Heart left ventricle (tissue), 16 donors: ENCODE results near the gene PPP2R5D. TPM values are rescaled to one million over a fixed set of nuclear protein-coding genes. Genes with fewer than 3 reads are reported as not detected.
"Not testable (repeated sequence)": the region's sequence is repeated elsewhere in the genome, so short reads cannot be mapped to it uniquely, and the experiment has no call there.

Source experiments
- ATAC-seq, 4 donors: fragments of 200-7000 bp; cut with Tn5 transposase; one replicate each; pipeline ENCODE4 v1.9.1; 2020 to 2022; ENCODE audit warnings: moderate library complexity in 4 of 4, mild to moderate bottlenecking in 3 of 4, moderate number of reproducible peaks in 1 of 4
- DNase-seq, 5 donors: peaks; one replicate each; pipeline ENCODE4 v3.0.0-alpha.2; 2020
- H3K27ac ChIP-seq, 12 donors: fragments of 200-600 bp; sonication (generic) in 4 of 12; one replicate each; pipeline versions ENCODE4 v1.5.0 to v1.8.0; 2016 to 2022; ENCODE audit warnings: mild to moderate bottlenecking in 2 of 12
- H3K27me3 ChIP-seq, 9 donors: fragments of 200-600 bp; sonication (generic) in 2 of 9; one replicate each; pipeline versions ENCODE4 v1.5.1 to v1.8.0; 2016 to 2022; ENCODE audit warnings: mild to moderate bottlenecking in 3 of 9
- H3K36me3 ChIP-seq, 9 donors: fragments of 200-600 bp; sonication (generic) in 2 of 9; one replicate each; pipeline versions ENCODE4 v1.5.0 to v1.8.0; 2018 to 2022; ENCODE audit warnings: mild to moderate bottlenecking in 2 of 9
- H3K4me1 ChIP-seq, 12 donors: fragments of 200-600 bp; sonication (generic) in 4 of 12; one replicate each; pipeline versions ENCODE4 v1.5.0 to v1.8.0; 2016 to 2022; ENCODE audit warnings: mild to moderate bottlenecking in 3 of 12
- H3K4me3 ChIP-seq, 12 donors: fragments of 200-600 bp; sonication (generic) in 4 of 12; one replicate each; pipeline versions ENCODE4 v1.5.0 to v1.8.0; 2017 to 2022; ENCODE audit warnings: mild to moderate bottlenecking in 9 of 12, moderate library complexity in 4 of 12
- H3K9me3 ChIP-seq, 12 donors: fragments of 200-600 bp; sonication (generic) in 4 of 12; one replicate each; pipeline versions ENCODE4 v1.5.0 to v1.8.0; 2016 to 2022; ENCODE audit warnings: mild to moderate bottlenecking in 1 of 12
- CTCF ChIP-seq, 12 donors: fragments of 200-600 bp; sonication (generic) in 4 of 12; IDR thresholded peaks; one replicate each; pipeline versions ENCODE4 v1.5.0 to v1.8.0; 2018 to 2022; ENCODE audit warnings: antibody characterized with exemption in 12 of 12, mild to moderate bottlenecking in 5 of 12
- POLR2A ChIP-seq, 2 donors: fragments of 450-650 bp; IDR thresholded peaks; one replicate each; pipeline ENCODE4 v1.6.1; 2017; ENCODE audit warnings: antibody characterized with exemption in 2 of 2, mild to moderate bottlenecking in 2 of 2, moderate library complexity in 2 of 2
- WGBS, 4 donors: extraction: QIAGEN DNeasy Blood & Tissue Kit in 2 of 4; methylation state at CpG; one replicate each; pipeline versions ENCODE4 v1.1.5 to v1.1.7; 2013 to 2018; 5-methylcytosine and 5-hydroxymethylcytosine counted together
- intact Hi-C, 10 donors: fragments of 100-400 bp; cut with DNase I; formaldehyde crosslinking; loops; one replicate each; pipeline versions ENCODE4 v1.11.1 to v1.14.2; 2022
- polyA plus RNA-seq, 2 donors: library from polyadenylated mRNA; stranded (reverse); fragments of 200-250 nt; gene quantifications; one replicate each; pipeline ENCODE4 v1.2.3, GENCODE V29; 2013
- total RNA-seq, 9 donors: library from RNA; depleted of rRNA in 2 of 9; stranded (reverse); fragments of >200 nt in 2 of 9; fragmentation: NEBNext Ultra II Directional in 3 of 9; extraction: Animal tissue kit (Norgen Biotek cat#: 25700) in 3 of 9; gene quantifications; one replicate each; pipeline versions ENCODE4 v1.1.0 to v1.2.4, GENCODE V29; 2016 to 2023
- donor health status: ischemic (EF 13 %, LVEDD 7.1; RV severe dilation, severe dysfunction).
- donor health status: healthy with polysubstance abuse.
- donor health status: DM: no; HTN: yes; CAD: no.
- donor health status: DM: no; HTN: no; CAD: no.
- donor health status: ischemic (EF 25% LVEDD 6.9; RV normal size, moderate dysfunction).
- donor health status: ischemic (EF 25% LVEDD 5.7; RV mildly dilated, moderate dysfunction).
- donor health status: healthy.
- donor health status: DM: yes; HTN: yes; CAD: no.
- donor health status: ischemic (EF 35%, LVEDD 5.7; RV mildly dilated, moderate dysfunction).
- donor health status: nonischemic (EF 11% LVEDD 7.7; RV severe dilation, severe dysfunction).
- donor health status: DM: yes; HTN: yes; CAD: no.
- donor health status: PGD.
- donor health status: ischemic (EF 29% LVEDD 5.4; RV normal size, mild dysfunction).
- donor health status: nonischemic (EF 23%, LVEDD 6.1; RV moderate dilation, normal function).

PPP2R5D gene
- total and polyA plus RNA-seq, 11 donors: 21.4 to 51.3 (median 35.1) TPM

GRCh38 chr6:42940493-42941045 lies 43.8 kb upstream of the PPP2R5D start:
- Histone ChIP-seq H3K36me3 (peaks cover 0 to 87% (median 44%) of the 10 kb centered on the region in 9 donors), H3K27me3 (no peaks in the 10 kb centered on the region), H3K27ac (no peak overlapping the region), H3K9me3 (no peaks in the 10 kb centered on the region), H3K4me1 (peaks cover 0 to 10% (median 0%) of the 10 kb centered on the region in 12 donors), H3K4me3 (no peak overlapping the region)
- TF ChIP-seq POLR2A (IDR thresholded peaks at IDR 0.05) (no peak), CTCF (IDR thresholded peaks at IDR 0.05) (no peak)
- no peak for DNase-seq
- no peak for ATAC-seq
- intact Hi-C loops: no loop called here
- 93 to 100% (median 95%) methylated on average over 4 to 6 of the region's 6 CpGs for WGBS, 4 donors

GRCh38 chr6:42941356-42941755 lies 43.0 kb upstream of the PPP2R5D start:
- 96 to 99% (median 98%) methylated on average over 5 of the region's 5 CpGs for WGBS, 4 donors
- H3K9me3 ChIP-seq, intact Hi-C loops: not testable (repeated sequence)

GRCh38 chr6:42942444-42942843 lies 41.9 kb upstream of the PPP2R5D start:
- DNase-seq (no peak), ATAC-seq (no peak)
- intact Hi-C loops: no loop called here
- H3K27me3 ChIP-seq: no peaks in the 10 kb centered on the region
- H3K27ac ChIP-seq: no peak overlapping the region
- WGBS, 4 donors: 84 to 87% (median 84%) methylated on average over 7 of the region's 7 CpGs
- H3K36me3 ChIP-seq: peaks cover 0 to 69% (median 28%) of the 10 kb centered on the region in 9 donors
- peaks cover 0 to 10% (median 0%) of the 10 kb centered on the region in 12 donors for H3K4me1 ChIP-seq
- no peak for TF ChIP-seq POLR2A (IDR thresholded peaks at IDR 0.05)
- TF ChIP-seq CTCF (IDR thresholded peaks at IDR 0.05): no peak
- H3K4me3 ChIP-seq: no peak overlapping the region
- no peaks in the 10 kb centered on the region for H3K9me3 ChIP-seq

More at GRCh38 chr6:42941356-42941755, 43.0 kb upstream of the PPP2R5D start:
- not testable (repeated sequence) for ATAC-seq, H3K27ac ChIP-seq, H3K4me3 ChIP-seq, DNase-seq, H3K27me3 ChIP-seq
- Histone ChIP-seq H3K36me3 (peaks cover 0 to 79% (median 36%) of the 10 kb centered on the region in 9 donors), H3K4me1 (peaks cover 0 to 10% (median 0%) of the 10 kb centered on the region in 12 donors)

GRCh38 chr6:42947950-42948349 lies 36.4 kb upstream of the PPP2R5D start:
- H3K4me3 ChIP-seq: no peak overlapping the region
- intact Hi-C loops: no loop called here
- DNase-seq (no peak), ATAC-seq (peak in 1 of 4 donors; percentile 20)
- H3K27me3 ChIP-seq: no peaks in the 10 kb centered on the region
- no peak overlapping the region for H3K27ac ChIP-seq
- peaks cover 0 to 27% (median 3%) of the 10 kb centered on the region in 9 donors for H3K36me3 ChIP-seq
- H3K9me3 ChIP-seq: no peaks in the 10 kb centered on the region
- H3K4me1 ChIP-seq: peaks cover 0 to 4% (median 0%) of the 10 kb centered on the region in 12 donors
- TF ChIP-seq POLR2A (IDR thresholded peaks at IDR 0.05) (no peak), CTCF (IDR thresholded peaks at IDR 0.05) (no peak)

GRCh38 chr6:42952389-42952788 lies 32.0 kb upstream of the PPP2R5D start:
- intact Hi-C loops: no loop called here
- no peak for ATAC-seq
- TF ChIP-seq CTCF (IDR thresholded peaks at IDR 0.05): no peak
- TF ChIP-seq POLR2A (IDR thresholded peaks at IDR 0.05): no peak
- peaks cover 0 to 4% (median 0%) of the 10 kb centered on the region in 12 donors for H3K4me1 ChIP-seq
- WGBS, 4 donors: 89 to 96% (median 94%) methylated on average over 4 of the region's 4 CpGs
- no peak overlapping the region for H3K4me3 ChIP-seq
- DNase-seq: no peak
- H3K36me3 ChIP-seq: peaks cover 0 to 5% (median 0%) of the 10 kb centered on the region in 9 donors
- H3K27me3 ChIP-seq: no peaks in the 10 kb centered on the region
- H3K27ac ChIP-seq: no peak overlapping the region
- H3K9me3 ChIP-seq: no peaks in the 10 kb centered on the region

GRCh38 chr6:42954405-42954804 lies 30.0 kb upstream of the PPP2R5D start:
- H3K4me3 ChIP-seq, H3K9me3 ChIP-seq, DNase-seq, H3K27ac ChIP-seq, H3K27me3 ChIP-seq, H3K4me1 ChIP-seq, ATAC-seq, intact Hi-C loops, H3K36me3 ChIP-seq: not testable (repeated sequence)
- WGBS, 4 donors: 90 to 96% (median 91%) methylated on average over 4 of the region's 4 CpGs
